ENCODE results near the gene WDR89. TPM values are rescaled to one million over a fixed set of nuclear protein-coding genes. Genes with fewer than 3 reads are reported as not detected.
A peak's percentile ranks its signal among the peaks of the same experiment; 100 is the strongest.

The WDR89 gene
- total RNA-seq, 1 experiment from 2014 or later = 19.7 TPM

GRCh38 chr14:63673886-63674497, 32.3 kb upstream of the WDR89 start:
- no TSS peak for BruUV-seq (replicated peaks)
- H3K4me1 Mint-ChIP-seq (ENCODE audit: low read depth, unreplicated experiment) = peaks cover 30% of the 10 kb centered on the region
- H3K9me3 Mint-ChIP-seq (ENCODE audit: low read depth, unreplicated experiment) = no peaks in the 10 kb centered on the region
- intact Hi-C loops (cut with micrococcal nuclease; ENCODE audit: unreplicated experiment) = loop anchor here (5.0 kb wide), 3 partner anchors 37 to 73 kb away; partner anchors contain the start of gene SGPP1
- no peak for DNase-seq
- peak overlapping the region; percentile 5 for H3K27ac Mint-ChIP-seq (ENCODE audit: unreplicated experiment)
- no peak for TF ChIP-seq CTCF (IDR thresholded peaks at IDR 0.05; ENCODE audit: unreplicated experiment)
- H3K4me3 Mint-ChIP-seq (ENCODE audit: low read depth, unreplicated experiment) = no peak overlapping the region
- no peaks in the 10 kb centered on the region for H3K36me3 Mint-ChIP-seq (ENCODE audit: insufficient read depth, unreplicated experiment)
- CTCF ChIA-PET = no interaction called here
- no peaks in the 10 kb centered on the region for H3K27me3 Mint-ChIP-seq (ENCODE audit: unreplicated experiment)

- TF ChIP-seq CTCF (IDR thresholded peaks at IDR 0.05; ENCODE audit: unreplicated experiment) = no peak
- intact Hi-C loops (cut with micrococcal nuclease; ENCODE audit: unreplicated experiment) = loop anchor here (5.0 kb wide), 3 partner anchors 36 to 74 kb away; partner anchors contain the start of gene SGPP1
- CTCF ChIA-PET = interaction anchor here (1.0 kb wide), 1 partner anchor 54 kb away, joined by 3 read pairs; no protein-coding TSS in a partner anchor
- no peaks in the 10 kb centered on the region for H3K36me3 Mint-ChIP-seq (ENCODE audit: insufficient read depth, unreplicated experiment)
- no TSS peak for BruUV-seq (replicated peaks)
- no peak for DNase-seq
- H3K27me3 Mint-ChIP-seq (ENCODE audit: unreplicated experiment) = no peaks in the 10 kb centered on the region
- peak overlapping the region; percentile 17 for H3K27ac Mint-ChIP-seq (ENCODE audit: unreplicated experiment)
- peak overlapping the region; percentile 48 for H3K4me3 Mint-ChIP-seq (ENCODE audit: low read depth, unreplicated experiment)
- no peaks in the 10 kb centered on the region for H3K9me3 Mint-ChIP-seq (ENCODE audit: low read depth, unreplicated experiment)
- H3K4me1 Mint-ChIP-seq (ENCODE audit: low read depth, unreplicated experiment) = peaks cover 30% of the 10 kb centered on the region
These were observed 31.6 kb upstream of the WDR89 start for GRCh38 chr14:63673255-63673654.

GRCh38 chr14:63672417-63673180, 30.9 kb upstream of the WDR89 start:
- no TSS peak for BruUV-seq (replicated peaks)
- Mint-ChIP-seq H3K9me3 (ENCODE audit: low read depth, unreplicated experiment) (no peaks in the 10 kb centered on the region), H3K27ac (ENCODE audit: unreplicated experiment) (peak overlapping the region; percentile 17), H3K27me3 (ENCODE audit: unreplicated experiment) (no peaks in the 10 kb centered on the region), H3K4me1 (ENCODE audit: low read depth, unreplicated experiment) (peaks cover 30% of the 10 kb centered on the region), H3K4me3 (ENCODE audit: low read depth, unreplicated experiment) (peak overlapping the region; percentile 48), H3K36me3 (ENCODE audit: insufficient read depth, unreplicated experiment) (no peaks in the 10 kb centered on the region)
- CTCF ChIA-PET = interaction anchor here (0.8 to 1.0 kb wide), 2 partner anchors 12 to 55 kb away, joined by 3 read pairs; no protein-coding TSS in a partner anchor
- TF ChIP-seq CTCF (IDR thresholded peaks at IDR 0.05; ENCODE audit: unreplicated experiment) = no peak
- intact Hi-C loops (cut with micrococcal nuclease; ENCODE audit: unreplicated experiment) = loop anchor here (5.0 kb wide), 3 partner anchors 35 to 75 kb away; partner anchors contain the start of gene SGPP1
- DNase-seq = peak; percentile 49

- Mint-ChIP-seq H3K4me1 (ENCODE audit: low read depth, unreplicated experiment) (peaks cover 30% of the 10 kb centered on the region), H3K27me3 (ENCODE audit: unreplicated experiment) (no peaks in the 10 kb centered on the region), H3K4me3 (ENCODE audit: low read depth, unreplicated experiment) (peak overlapping the region; percentile 48), H3K27ac (ENCODE audit: unreplicated experiment) (peak overlapping the region; percentile 17), H3K36me3 (ENCODE audit: insufficient read depth, unreplicated experiment) (no peaks in the 10 kb centered on the region), H3K9me3 (ENCODE audit: low read depth, unreplicated experiment) (no peaks in the 10 kb centered on the region)
- intact Hi-C loops (cut with micrococcal nuclease; ENCODE audit: unreplicated experiment) = loop anchor here (5.0 kb wide), 3 partner anchors 35 to 75 kb away; partner anchors contain the start of gene SGPP1
- TF ChIP-seq CTCF (IDR thresholded peaks at IDR 0.05; ENCODE audit: unreplicated experiment) = no peak
- no TSS peak for BruUV-seq (replicated peaks)
- no peak for DNase-seq
- CTCF ChIA-PET = interaction anchor here (0.8 kb wide), 1 partner anchor 13 kb away, joined by 3 read pairs; no protein-coding TSS in a partner anchor
These were observed 30.3 kb upstream of the WDR89 start for GRCh38 chr14:63671987-63672386.
